Stimulated activated CD8-positive, alpha-beta memory T cell treated with anti-CD3 and anti-CD28 coated beads, Interleukin-7, amount 100 ng/mL, for 1 hour (primary cell): ENCODE measurements around the gene SEMG2.

Source experiments
- DNase-seq, 2 donors: peaks; one replicate each; pipeline ENCODE4 v3.0.0-alpha.2; 2020; ENCODE audit warnings: low read depth in 2 of 2

Gene SEMG2

GRCh38 chr20:45229264-45230056 lies 8.3 kb downstream of the SEMG2 start:
- no peak for DNase-seq

- no peak for DNase-seq
Measured at GRCh38 chr20:45230631-45231030, 9.5 kb downstream of the SEMG2 start.

GRCh38 chr20:45235995-45236394 lies 14.8 kb downstream of the SEMG2 start:
- no peak for DNase-seq

- no peak for DNase-seq
Measured at GRCh38 chr20:45238139-45238538, 17.0 kb downstream of the SEMG2 start.

GRCh38 chr20:45246109-45246508 lies 24.9 kb downstream of the SEMG2 start:
- no peak for DNase-seq

GRCh38 chr20:45247865-45248264 lies 26.7 kb downstream of the SEMG2 start:
- no peak for DNase-seq

- no peak for DNase-seq
Measured at GRCh38 chr20:45248609-45249008, 27.4 kb downstream of the SEMG2 start.

- no peak for DNase-seq
Measured at GRCh38 chr20:45251884-45252560, 30.8 kb downstream of the SEMG2 start.

- DNase-seq = no peak
Measured at GRCh38 chr20:45253261-45253660, 32.1 kb downstream of the SEMG2 start.

GRCh38 chr20:45254383-45255262 lies 33.5 kb downstream of the SEMG2 start, which contains the start of gene SLPI:
TSS of gene SLPI (minus strand) at chr20:45254564. CDS start at chr20:45254543, 21 bp downstream.
- DNase-seq = no peak

- no peak for DNase-seq
Measured at GRCh38 chr20:45257161-45257560, 36.0 kb downstream of the SEMG2 start.

GRCh38 chr20:45257711-45258110 lies 36.5 kb downstream of the SEMG2 start:
- no peak for DNase-seq

- DNase-seq = no peak
Measured at GRCh38 chr20:45258259-45258658, 37.1 kb downstream of the SEMG2 start.

GRCh38 chr20:45258664-45259063 lies 37.5 kb downstream of the SEMG2 start:
- DNase-seq = no peak

- no peak for DNase-seq
Measured at GRCh38 chr20:45263556-45264266, 42.5 kb downstream of the SEMG2 start.

- DNase-seq = no peak
Measured at GRCh38 chr20:45266977-45267376, 45.8 kb downstream of the SEMG2 start.

- DNase-seq = no peak
Measured at GRCh38 chr20:45268531-45268930, 47.4 kb downstream of the SEMG2 start.

GRCh38 chr20:45269056-45269455 lies 47.9 kb downstream of the SEMG2 start:
- no peak for DNase-seq

- DNase-seq = no peak
Measured at GRCh38 chr20:45269754-45270270, 48.6 kb downstream of the SEMG2 start.
